Nephron (organoid): ENCODE results near the gene MAGIX.
A peak's percentile ranks its signal among the peaks of the same experiment; 100 is the strongest.

Experiments
- H3K27ac Mint-ChIP-seq, 3 experiments: 2 replicates each; pipeline ENCODE4 v1.8.0; 2020; ENCODE audit warnings: mixed read lengths in 3 of 3, mild to moderate bottlenecking in 2 of 3, moderate library complexity in 1 of 3
- H3K27me3 Mint-ChIP-seq: 2 replicates; pipeline ENCODE4 v1.8.0; 2021; ENCODE audit warnings: low read depth, mild to moderate bottlenecking, moderate library complexity, mixed read lengths
- H3K36me3 Mint-ChIP-seq: 2 replicates; pipeline ENCODE4 v1.8.0; 2020; ENCODE audit warnings: low read depth, mixed read lengths
- H3K4me1 Mint-ChIP-seq: 2 replicates; pipeline ENCODE4 v1.8.0; 2020; ENCODE audit warnings: mixed read lengths
- H3K4me3 Mint-ChIP-seq, 3 experiments: 2 replicates each; pipeline ENCODE4 v1.8.0; 2020; ENCODE audit warnings: mild to moderate bottlenecking in 3 of 3, mixed read lengths in 3 of 3, moderate library complexity in 2 of 3
- H3K9me3 Mint-ChIP-seq: 2 replicates; pipeline ENCODE4 v1.8.0; 2020; ENCODE audit warnings: mixed read lengths
- TF ChIP-seq, protein P1 (sequence below), 3 experiments: fragments of 200-600 bp; sonication (generic); IDR thresholded peaks; one replicate each; pipeline ENCODE4 v1.5.0; 2021; ENCODE audit warnings: antibody characterized with exemption in 3 of 3; ENCODE audit not compliant: unreplicated experiment in 3 of 3

Gene MAGIX

DNA sequence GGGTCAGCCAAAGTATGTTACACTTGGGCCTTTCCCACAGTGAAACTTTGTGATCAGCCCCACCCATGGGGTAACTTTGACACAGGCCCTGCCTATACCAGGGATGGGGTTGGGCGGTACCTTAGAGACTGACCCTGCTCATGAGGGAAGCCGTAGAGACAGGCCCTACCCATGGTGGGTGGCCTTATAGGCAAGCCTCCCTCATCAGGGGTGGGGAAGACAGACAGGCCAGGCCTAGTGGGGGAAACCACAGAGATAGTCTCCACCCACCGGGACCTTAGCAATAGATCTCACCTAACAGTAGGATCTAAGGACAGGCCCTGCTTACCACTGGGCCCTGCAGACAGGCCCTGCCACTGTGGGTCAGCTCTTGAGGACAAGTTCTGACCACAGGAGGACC, 16.0 kb downstream of the MAGIX start:
- peaks cover 37% of the 10 kb centered on the region for H3K36me3 Mint-ChIP-seq
- H3K27me3 Mint-ChIP-seq = no peaks in the 10 kb centered on the region
- H3K9me3 Mint-ChIP-seq = peaks cover 18% of the 10 kb centered on the region
- TF ChIP-seq, protein P1, sequence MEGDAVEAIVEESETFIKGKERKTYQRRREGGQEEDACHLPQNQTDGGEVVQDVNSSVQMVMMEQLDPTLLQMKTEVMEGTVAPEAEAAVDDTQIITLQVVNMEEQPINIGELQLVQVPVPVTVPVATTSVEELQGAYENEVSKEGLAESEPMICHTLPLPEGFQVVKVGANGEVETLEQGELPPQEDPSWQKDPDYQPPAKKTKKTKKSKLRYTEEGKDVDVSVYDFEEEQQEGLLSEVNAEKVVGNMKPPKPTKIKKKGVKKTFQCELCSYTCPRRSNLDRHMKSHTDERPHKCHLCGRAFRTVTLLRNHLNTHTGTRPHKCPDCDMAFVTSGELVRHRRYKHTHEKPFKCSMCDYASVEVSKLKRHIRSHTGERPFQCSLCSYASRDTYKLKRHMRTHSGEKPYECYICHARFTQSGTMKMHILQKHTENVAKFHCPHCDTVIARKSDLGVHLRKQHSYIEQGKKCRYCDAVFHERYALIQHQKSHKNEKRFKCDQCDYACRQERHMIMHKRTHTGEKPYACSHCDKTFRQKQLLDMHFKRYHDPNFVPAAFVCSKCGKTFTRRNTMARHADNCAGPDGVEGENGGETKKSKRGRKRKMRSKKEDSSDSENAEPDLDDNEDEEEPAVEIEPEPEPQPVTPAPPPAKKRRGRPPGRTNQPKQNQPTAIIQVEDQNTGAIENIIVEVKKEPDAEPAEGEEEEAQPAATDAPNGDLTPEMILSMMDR (IDR thresholded peaks at IDR 0.05; ENCODE audit: unreplicated experiment in 3 of 3) = no peak
- H3K27ac Mint-ChIP-seq = no peak overlapping the region
- no peak overlapping the region for H3K4me3 Mint-ChIP-seq
- H3K4me1 Mint-ChIP-seq = no peaks in the 10 kb centered on the region

DNA sequence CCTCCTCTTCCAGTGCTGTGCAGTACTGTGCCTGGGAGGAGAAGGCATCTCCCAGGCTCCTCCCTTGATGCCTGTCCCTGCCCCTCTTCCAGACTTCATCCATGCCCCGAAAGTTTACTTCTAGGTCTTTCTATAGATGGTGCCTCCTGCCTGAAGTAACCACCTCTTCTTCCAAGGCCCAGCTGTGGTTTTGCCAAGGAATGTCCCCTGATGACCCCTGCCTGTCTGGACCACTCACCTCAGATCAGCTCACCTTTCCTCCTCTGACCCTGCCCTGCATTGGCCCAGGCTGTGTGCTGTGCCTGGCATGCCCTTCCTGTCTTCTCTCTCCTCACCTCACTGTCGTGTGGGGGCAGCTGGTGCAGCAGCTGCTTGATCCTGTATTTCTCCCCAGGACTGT, 16.8 kb downstream of the MAGIX start:
- H3K9me3 Mint-ChIP-seq = peaks cover 18% of the 10 kb centered on the region
- peaks cover 37% of the 10 kb centered on the region for H3K36me3 Mint-ChIP-seq
- TF ChIP-seq, protein P1 (IDR thresholded peaks at IDR 0.05; ENCODE audit: unreplicated experiment in 3 of 3) = no peak
- H3K4me3 Mint-ChIP-seq = no peak overlapping the region
- H3K27me3 Mint-ChIP-seq = no peaks in the 10 kb centered on the region
- no peak overlapping the region for H3K27ac Mint-ChIP-seq
- no peaks in the 10 kb centered on the region for H3K4me1 Mint-ChIP-seq

DNA sequence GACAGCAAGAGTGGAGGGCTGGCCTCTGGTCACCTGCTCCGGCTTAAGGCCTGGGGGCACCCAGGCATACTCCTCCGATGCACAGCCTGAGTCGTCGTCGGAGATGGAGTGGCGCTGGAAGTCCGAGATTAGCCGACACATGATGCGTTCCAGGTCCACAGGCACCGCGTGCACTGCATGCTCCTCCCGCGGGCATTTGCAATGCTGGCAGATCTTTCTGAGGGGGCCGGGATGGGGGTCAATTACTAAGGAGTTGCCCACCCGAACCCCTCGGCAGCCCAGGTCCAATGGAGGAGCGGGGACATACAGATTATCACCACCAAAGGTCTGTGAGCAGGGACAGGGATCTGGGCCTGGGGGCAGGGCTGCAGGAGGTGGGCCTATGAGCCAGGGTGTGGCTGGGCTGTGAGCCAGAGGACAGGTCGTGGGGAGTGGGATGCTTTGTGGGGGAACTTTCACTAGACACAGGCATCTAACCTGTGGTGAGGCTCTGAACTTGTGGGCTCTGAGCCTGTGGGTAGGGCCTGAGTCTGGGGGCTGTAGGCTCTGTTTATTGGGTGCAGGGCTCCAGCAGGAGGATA, 21.2 kb downstream of the MAGIX start:
- Mint-ChIP-seq H3K36me3 (peaks cover 23% of the 10 kb centered on the region), H3K9me3 (peaks cover 15% of the 10 kb centered on the region), H3K4me1 (peaks cover 4% of the 10 kb centered on the region), H3K27me3 (no peaks in the 10 kb centered on the region), H3K27ac (peak overlapping the region; percentile 56 to 81 (median 59)), H3K4me3 (peak overlapping the region; percentile 78 to 83 (median 80))
- TF ChIP-seq, protein P1 (IDR thresholded peaks at IDR 0.05; ENCODE audit: unreplicated experiment in 3 of 3) = no peak

DNA sequence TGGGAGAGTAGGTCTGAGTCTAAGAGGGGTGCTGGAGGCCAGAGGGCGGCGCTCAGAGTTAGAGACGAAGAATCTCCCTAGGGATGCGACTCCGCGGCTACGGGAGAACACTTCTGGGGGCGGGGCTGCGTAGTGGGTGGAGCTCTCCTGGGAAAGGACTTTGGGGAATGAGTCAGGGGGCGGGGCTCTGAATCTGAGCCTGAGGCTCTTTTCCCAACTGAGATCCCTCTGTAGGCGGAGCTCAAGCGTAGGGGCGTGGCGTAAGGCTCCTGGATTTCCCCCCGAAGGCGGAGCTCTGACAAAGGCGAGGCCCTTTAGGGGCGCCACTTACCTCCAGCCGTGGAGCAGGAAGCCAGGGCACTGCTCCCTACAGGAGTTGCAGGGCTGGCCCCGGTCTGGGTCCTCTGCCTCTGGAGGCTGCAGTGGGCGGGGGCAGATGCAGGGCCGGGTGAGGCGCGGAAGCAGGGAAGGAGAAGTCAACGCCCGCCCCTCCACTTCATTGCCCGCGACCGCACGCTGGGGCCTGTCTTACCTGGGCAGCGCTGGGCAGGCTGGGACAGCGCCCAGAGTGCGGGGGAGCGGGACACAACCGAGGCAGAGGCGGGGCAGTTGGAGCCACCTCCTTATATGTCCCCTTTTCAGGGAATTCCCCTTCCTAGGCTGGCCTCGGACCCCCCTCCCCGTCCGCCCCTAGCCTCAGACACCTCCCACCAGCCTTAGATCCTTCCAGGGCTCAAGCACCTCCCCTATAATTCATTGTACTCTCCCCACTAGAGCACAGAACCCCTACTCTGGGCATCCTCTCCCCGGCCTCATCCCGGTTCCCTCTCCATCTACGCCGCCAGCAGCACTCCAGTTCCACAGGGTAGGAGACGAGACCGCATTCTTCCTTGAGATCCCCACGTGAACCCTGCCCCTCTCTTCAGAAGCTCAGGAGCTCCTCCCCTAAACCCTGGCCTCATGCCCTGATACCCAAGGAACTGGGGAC, 22.0 kb downstream of the MAGIX start:
- Mint-ChIP-seq H3K27me3 (no peaks in the 10 kb centered on the region), H3K9me3 (peaks cover 9% of the 10 kb centered on the region), H3K4me3 (peak overlapping the region; percentile 80 to 86 (median 83)), H3K36me3 (peaks cover 17% of the 10 kb centered on the region), H3K27ac (peak overlapping the region; percentile 56 to 83 (median 81)), H3K4me1 (peaks cover 8% of the 10 kb centered on the region)
- TF ChIP-seq, protein P1 (IDR thresholded peaks at IDR 0.05; ENCODE audit: unreplicated experiment in 3 of 3) = no peak

DNA sequence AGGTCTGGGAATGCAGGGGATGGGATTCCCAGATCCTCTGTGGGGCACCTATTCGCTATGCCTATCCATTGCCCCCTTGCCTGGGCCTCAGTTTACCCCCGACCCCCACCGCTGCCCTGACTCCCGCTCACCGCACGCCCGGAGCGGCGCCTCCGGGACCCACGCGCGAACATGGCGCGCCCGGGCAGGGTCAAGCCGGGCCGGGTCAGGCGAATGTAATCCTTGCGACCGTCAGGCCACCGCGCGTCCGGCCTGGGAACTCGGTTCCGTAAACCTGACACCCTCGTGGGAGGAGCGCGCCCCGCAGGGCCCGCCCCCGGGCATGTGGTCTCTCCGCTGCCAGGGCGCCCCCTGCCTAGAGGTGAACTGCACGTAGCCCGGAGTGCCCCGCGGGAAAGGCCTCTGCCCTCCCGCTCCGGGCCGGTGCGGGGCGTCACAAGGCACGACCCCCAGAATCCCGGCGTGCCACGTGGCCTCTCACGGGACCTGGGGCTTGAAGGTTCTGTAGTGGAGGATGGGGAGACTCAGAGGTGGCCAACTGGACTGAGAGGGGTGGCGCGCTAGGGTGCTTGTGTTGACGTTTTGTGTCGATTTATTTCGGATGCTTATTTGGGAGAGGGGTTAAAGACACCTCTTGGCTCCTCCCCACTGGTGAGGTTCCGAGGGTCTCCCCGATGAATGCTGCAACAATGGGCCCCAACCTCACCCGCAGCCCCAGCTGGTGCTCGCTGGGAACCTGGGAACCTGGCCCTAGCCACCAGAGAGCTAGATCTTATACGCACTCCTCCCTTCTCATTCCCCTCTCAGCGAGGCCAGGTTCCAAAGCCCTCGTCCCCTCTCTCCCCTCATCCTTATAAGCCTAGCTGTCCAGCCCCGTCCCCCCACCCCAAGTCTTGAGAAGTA, 23.8 kb downstream of the MAGIX start, which contains the start of gene PRICKLE3:
TSS of gene PRICKLE3 (minus strand) at position 249 of the 903 bp plus-strand sequence. CDS start at position 173, 76 bp downstream.
- no peaks in the 10 kb centered on the region for H3K27me3 Mint-ChIP-seq
- H3K4me3 Mint-ChIP-seq = peak within 1 kb of the TSS; percentile 80 to 86 (median 83)
- TF ChIP-seq, protein P1 (IDR thresholded peaks at IDR 0.05; ENCODE audit: unreplicated experiment in 3 of 3) = peak in 1 of 3 experiments; percentile 24
- peaks cover 8% of the 10 kb centered on the region for H3K36me3 Mint-ChIP-seq
- peak within 1 kb of the TSS; percentile 56 to 83 (median 81) for H3K27ac Mint-ChIP-seq
- H3K9me3 Mint-ChIP-seq = peaks cover 3% of the 10 kb centered on the region
- peaks cover 14% of the 10 kb centered on the region for H3K4me1 Mint-ChIP-seq
